Cardiac muscle cell (in vitro differentiated cells and primary cell): Measurements from ENCODE around the gene SLC19A2. TPM values are rescaled to one million over a fixed set of nuclear protein-coding genes. Genes with fewer than 3 reads are reported as not detected.

Experiments used
- DNase-seq, 2 donors: peaks; one replicate each; pipeline versions ENCODE4 v3.0.0 to v3.0.0-alpha.2; 2010 to 2017; ENCODE audit warnings: low read depth in 1 of 2, low spot score in 1 of 2
- H3K27ac ChIP-seq: fragments of 200-600 bp; sonication (generic); 2 replicates; pipeline ENCODE4 v1.5.1; 2016
- H3K27me3 ChIP-seq: fragments of 200-600 bp; sonication (generic); 2 replicates; pipeline ENCODE4 v1.6.0; 2016; ENCODE audit warnings: control low read depth
- H3K36me3 ChIP-seq: fragments of 200-600 bp; sonication (generic); 2 replicates; pipeline ENCODE4 v1.5.1; 2016; ENCODE audit warnings: control low read depth
- H3K4me1 ChIP-seq: fragments of 200-600 bp; sonication (generic); 2 replicates; pipeline ENCODE4 v1.8.1; 2017; ENCODE audit warnings: low read depth, mild to moderate bottlenecking, mixed run types
- H3K4me3 ChIP-seq: fragments of 200-600 bp; sonication (generic); 2 replicates; pipeline ENCODE4 v1.5.1; 2016; ENCODE audit warnings: mild to moderate bottlenecking
- H3K9me3 ChIP-seq: fragments of 200-600 bp; sonication (generic); 2 replicates; pipeline ENCODE4 v1.5.1; 2017; ENCODE audit warnings: low read depth, mild to moderate bottlenecking, control low read depth
- polyA plus RNA-seq: library from polyadenylated mRNA; unstranded; fragments of >200 nt; fragmentation: Nextera tagmentation; extraction: Ambion mirVana; gene quantifications from 2 replicates; pipeline ENCODE4 v1.2.1, GENCODE V29; 2016
- total RNA-seq: library from RNA; depleted of rRNA; stranded (reverse); fragments of >200 nt; gene quantifications from 2 replicates; pipeline ENCODE4 v1.2.3, GENCODE V29; 2016
- TF ChIP-seq, protein P1 (sequence below): IDR thresholded peaks from 2 replicates; pipeline ENCODE4 v1.5.1; 2012; ENCODE audit warnings: low read depth, mild to moderate bottlenecking, low read length

SLC19A2 gene
- total and polyA plus RNA-seq, 2 experiments from 2014 or later = 8.8 to 18.6 TPM

DNA sequence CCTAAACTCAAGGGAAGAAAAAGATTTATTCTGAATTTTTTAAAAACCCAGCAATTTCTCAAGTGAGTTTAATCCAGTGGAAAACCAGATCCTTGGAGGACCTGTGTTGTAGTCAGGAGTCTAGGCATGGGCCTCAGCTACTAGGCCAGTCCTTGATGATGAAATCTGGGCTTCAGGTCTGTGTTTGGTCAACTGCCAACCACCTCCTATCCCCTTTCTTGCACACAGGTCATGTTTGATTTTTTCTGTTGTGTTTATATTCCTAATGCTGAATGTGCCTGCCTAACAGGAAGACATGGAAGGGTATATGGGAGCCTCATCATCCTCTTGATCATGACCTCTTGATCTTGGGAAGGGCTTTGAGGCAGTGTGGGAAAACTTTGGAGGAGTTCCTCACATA is 38.2 kb upstream of the SLC19A2 start:
- TF ChIP-seq, protein P1, sequence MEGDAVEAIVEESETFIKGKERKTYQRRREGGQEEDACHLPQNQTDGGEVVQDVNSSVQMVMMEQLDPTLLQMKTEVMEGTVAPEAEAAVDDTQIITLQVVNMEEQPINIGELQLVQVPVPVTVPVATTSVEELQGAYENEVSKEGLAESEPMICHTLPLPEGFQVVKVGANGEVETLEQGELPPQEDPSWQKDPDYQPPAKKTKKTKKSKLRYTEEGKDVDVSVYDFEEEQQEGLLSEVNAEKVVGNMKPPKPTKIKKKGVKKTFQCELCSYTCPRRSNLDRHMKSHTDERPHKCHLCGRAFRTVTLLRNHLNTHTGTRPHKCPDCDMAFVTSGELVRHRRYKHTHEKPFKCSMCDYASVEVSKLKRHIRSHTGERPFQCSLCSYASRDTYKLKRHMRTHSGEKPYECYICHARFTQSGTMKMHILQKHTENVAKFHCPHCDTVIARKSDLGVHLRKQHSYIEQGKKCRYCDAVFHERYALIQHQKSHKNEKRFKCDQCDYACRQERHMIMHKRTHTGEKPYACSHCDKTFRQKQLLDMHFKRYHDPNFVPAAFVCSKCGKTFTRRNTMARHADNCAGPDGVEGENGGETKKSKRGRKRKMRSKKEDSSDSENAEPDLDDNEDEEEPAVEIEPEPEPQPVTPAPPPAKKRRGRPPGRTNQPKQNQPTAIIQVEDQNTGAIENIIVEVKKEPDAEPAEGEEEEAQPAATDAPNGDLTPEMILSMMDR = no peak
- DNase-seq = no peak

DNA sequence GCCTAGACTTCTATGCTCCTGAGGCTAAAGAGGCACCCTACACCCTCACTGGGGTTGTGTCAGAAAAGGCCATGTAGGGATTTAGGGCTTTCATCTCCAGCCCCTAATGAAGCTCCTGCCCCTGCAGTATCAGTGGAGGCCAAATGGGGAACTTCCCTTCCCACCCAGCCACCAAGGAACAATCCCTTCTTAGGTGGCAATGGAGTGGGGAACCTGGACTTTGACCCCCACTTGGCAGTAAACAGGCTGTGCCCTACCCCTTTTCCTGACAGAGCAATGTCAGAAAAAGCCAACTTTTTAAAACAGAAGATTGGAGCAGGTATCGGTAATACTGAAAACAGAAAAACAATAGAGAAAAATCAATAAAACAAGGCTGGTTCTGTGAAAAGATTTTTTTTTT is 35.5 kb upstream of the SLC19A2 start:
- Histone ChIP-seq H3K36me3 (no peaks in the 10 kb centered on the region), H3K27me3 (no peaks in the 10 kb centered on the region), H3K4me3 (no peak overlapping the region), H3K4me1 (no peaks in the 10 kb centered on the region), H3K27ac (no peak overlapping the region), H3K9me3 (no peaks in the 10 kb centered on the region)
- TF ChIP-seq, protein P1 = no peak
- no peak for DNase-seq

More for the DNA sequence above, 38.2 kb upstream of the SLC19A2 start:
- Histone ChIP-seq H3K36me3 (no peaks in the 10 kb centered on the region), H3K27ac (no peak overlapping the region), H3K4me1 (no peaks in the 10 kb centered on the region), H3K9me3 (no peaks in the 10 kb centered on the region), H3K27me3 (no peaks in the 10 kb centered on the region), H3K4me3 (no peak overlapping the region)

GRCh38 chr1:169517558-169518186 is 31.9 kb upstream of the SLC19A2 start:
- Histone ChIP-seq H3K4me3 (no peak overlapping the region), H3K36me3 (no peaks in the 10 kb centered on the region), H3K27me3 (no peaks in the 10 kb centered on the region), H3K27ac (no peak overlapping the region), H3K4me1 (no peaks in the 10 kb centered on the region), H3K9me3 (no peaks in the 10 kb centered on the region)
- no peak for DNase-seq
- TF ChIP-seq, protein P1 = no peak

GRCh38 chr1:169515641-169516040 is 29.9 kb upstream of the SLC19A2 start:
- Histone ChIP-seq H3K27me3 (no peaks in the 10 kb centered on the region), H3K36me3 (no peaks in the 10 kb centered on the region), H3K9me3 (no peaks in the 10 kb centered on the region), H3K4me3 (no peak overlapping the region), H3K4me1 (no peaks in the 10 kb centered on the region), H3K27ac (no peak overlapping the region)
- no peak for DNase-seq
- TF ChIP-seq, protein P1 = no peak

GRCh38 chr1:169514566-169515270 is 29.0 kb upstream of the SLC19A2 start:
- no peak for DNase-seq
- no peaks in the 10 kb centered on the region for H3K9me3 ChIP-seq
- TF ChIP-seq, protein P1 = no peak
- H3K27me3 ChIP-seq = no peaks in the 10 kb centered on the region
- no peaks in the 10 kb centered on the region for H3K4me1 ChIP-seq
- H3K4me3 ChIP-seq = no peak overlapping the region
- no peak overlapping the region for H3K27ac ChIP-seq
- no peaks in the 10 kb centered on the region for H3K36me3 ChIP-seq
